GM18499 (cell line): ENCODE measurements around the gene AR.

Source experiments
- ATAC-seq: cut with Tn5 transposase; IDR thresholded peaks from one replicate; pipeline ENCODE4 v1.9.1; 2021; ENCODE audit warnings: moderate number of reproducible peaks; ENCODE audit not compliant: insufficient read depth, unreplicated experiment

The AR gene, protein sequence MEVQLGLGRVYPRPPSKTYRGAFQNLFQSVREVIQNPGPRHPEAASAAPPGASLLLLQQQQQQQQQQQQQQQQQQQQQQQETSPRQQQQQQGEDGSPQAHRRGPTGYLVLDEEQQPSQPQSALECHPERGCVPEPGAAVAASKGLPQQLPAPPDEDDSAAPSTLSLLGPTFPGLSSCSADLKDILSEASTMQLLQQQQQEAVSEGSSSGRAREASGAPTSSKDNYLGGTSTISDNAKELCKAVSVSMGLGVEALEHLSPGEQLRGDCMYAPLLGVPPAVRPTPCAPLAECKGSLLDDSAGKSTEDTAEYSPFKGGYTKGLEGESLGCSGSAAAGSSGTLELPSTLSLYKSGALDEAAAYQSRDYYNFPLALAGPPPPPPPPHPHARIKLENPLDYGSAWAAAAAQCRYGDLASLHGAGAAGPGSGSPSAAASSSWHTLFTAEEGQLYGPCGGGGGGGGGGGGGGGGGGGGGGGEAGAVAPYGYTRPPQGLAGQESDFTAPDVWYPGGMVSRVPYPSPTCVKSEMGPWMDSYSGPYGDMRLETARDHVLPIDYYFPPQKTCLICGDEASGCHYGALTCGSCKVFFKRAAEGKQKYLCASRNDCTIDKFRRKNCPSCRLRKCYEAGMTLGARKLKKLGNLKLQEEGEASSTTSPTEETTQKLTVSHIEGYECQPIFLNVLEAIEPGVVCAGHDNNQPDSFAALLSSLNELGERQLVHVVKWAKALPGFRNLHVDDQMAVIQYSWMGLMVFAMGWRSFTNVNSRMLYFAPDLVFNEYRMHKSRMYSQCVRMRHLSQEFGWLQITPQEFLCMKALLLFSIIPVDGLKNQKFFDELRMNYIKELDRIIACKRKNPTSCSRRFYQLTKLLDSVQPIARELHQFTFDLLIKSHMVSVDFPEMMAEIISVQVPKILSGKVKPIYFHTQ

GRCh38 chrX:67543818-67544217 is at the start of gene AR:
TSS of gene AR (plus strand) at chrX:67544021. CDS start at chrX:67545147, 1,126 bp downstream.
- ATAC-seq = no peak

GRCh38 chrX:67500617-67501016 is 43.2 kb upstream of the AR start:
- no peak for ATAC-seq

GRCh38 chrX:67503004-67503403 is 40.8 kb upstream of the AR start:
- no peak for ATAC-seq

DNA sequence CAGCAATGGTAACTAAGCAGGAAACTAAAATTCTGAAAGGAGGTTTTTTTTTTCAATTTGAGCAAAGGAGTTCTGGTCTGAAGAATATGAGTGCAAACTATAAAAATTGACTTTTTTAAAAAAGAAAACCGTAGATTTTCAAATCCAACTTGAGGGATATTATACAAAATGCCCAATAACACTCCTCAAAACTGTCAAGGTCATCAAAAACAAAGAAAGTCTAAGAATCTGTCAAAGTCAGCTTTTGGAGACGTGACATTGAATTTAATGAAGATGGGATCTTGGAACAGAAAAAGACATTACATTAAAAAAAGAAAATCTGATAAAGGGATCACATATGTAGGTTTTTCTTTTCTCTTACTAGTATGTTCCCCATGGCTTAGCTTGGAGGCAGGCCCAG is 40.4 kb upstream of the AR start:
- no peak for ATAC-seq

- ATAC-seq = no peak
Observed at GRCh38 chrX:67520671-67521070, 23.1 kb upstream of the AR start.

DNA sequence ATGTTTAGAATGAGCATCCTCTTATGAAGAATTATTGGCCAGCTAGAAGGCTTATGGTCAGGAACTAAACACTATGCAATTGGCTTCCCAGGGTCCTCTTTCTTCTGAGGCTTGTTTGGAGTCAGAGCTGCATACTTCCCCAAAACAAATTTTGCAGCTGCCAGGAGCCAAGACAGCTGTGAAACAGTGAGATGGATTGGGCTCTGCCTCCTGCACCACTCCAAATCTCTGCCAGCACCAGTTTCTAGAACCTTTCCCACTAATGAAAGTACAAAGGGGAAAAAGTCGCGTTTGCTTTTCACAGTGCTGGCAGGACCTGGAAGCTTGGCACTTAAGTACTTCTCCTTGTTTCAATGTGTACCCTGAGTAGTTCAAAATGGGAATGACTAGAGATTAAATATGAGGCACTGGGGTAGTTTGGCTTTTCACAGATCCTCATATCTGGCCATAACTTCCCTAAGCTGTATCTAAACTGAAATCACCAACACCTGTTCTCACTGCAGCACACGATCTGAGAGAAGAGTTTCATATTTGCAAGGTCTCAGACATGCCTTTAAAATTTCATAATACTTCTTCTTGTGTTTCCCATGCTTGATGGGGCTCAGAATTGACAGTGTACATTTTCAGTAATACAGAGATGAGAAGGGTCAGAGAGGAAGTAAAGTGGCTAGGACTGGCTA is 20.7 kb upstream of the AR start:
- no peak for ATAC-seq

DNA sequence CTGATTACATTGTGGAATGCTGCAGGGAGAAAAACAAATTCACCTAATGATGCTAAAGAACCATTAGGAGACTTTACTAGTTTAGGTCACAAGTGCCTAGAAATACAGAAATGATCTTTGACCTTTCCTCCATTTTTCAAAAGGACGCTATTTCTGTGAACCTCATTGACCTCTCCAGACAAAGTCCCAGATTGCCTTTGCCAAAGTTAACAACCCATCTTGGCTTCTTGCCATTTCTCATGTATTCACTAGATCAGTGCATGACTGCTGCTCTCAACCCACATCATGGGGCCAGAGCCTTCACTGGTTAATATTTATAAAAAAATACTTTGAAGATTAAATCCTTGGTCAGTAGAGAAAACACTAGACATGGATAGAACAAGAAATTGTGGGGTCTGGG is 19.9 kb upstream of the AR start:
- no peak for ATAC-seq

GRCh38 chrX:67524428-67524827 is 19.4 kb upstream of the AR start:
- ATAC-seq = no peak

GRCh38 chrX:67524950-67525691 is 18.7 kb upstream of the AR start:
- no peak for ATAC-seq

DNA sequence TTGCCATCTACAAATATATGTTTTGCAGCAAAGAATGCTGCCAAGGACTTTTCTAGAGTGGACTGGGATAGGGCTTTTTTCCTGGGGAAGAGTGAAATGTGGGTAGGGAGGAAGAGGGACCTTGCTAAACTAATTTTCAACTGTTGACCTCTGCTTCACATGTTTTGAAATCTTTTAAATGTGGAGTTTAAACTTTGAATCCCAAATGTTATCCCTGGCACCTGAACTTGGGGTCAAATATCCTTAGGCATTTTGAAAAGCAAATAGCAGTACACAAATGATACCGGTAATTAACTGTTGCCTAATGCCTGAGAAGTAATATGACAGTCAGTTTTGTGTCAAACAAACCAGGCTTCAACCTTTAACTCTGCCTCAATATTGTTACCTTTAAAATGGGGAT is 7.3 kb upstream of the AR start:
- no peak for ATAC-seq

- no peak for ATAC-seq
Observed at GRCh38 chrX:67538383-67538782, 5.4 kb upstream of the AR start.

- ATAC-seq = no peak
Observed at GRCh38 chrX:67544281-67545035, 637 bp downstream of the AR start.

DNA sequence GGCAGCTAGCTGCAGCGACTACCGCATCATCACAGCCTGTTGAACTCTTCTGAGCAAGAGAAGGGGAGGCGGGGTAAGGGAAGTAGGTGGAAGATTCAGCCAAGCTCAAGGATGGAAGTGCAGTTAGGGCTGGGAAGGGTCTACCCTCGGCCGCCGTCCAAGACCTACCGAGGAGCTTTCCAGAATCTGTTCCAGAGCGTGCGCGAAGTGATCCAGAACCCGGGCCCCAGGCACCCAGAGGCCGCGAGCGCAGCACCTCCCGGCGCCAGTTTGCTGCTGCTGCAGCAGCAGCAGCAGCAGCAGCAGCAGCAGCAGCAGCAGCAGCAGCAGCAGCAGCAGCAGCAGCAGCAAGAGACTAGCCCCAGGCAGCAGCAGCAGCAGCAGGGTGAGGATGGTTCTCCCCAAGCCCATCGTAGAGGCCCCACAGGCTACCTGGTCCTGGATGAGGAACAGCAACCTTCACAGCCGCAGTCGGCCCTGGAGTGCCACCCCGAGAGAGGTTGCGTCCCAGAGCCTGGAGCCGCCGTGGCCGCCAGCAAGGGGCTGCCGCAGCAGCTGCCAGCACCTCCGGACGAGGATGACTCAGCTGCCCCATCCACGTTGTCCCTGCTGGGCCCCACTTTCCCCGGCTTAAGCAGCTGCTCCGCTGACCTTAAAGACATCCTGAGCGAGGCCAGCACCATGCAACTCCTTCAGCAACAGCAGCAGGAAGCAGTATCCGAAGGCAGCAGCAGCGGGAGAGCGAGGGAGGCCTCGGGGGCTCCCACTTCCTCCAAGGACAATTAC is 1.4 kb downstream of the AR start:
- ATAC-seq = no peak

GRCh38 chrX:67545893-67546495 is 2.2 kb downstream of the AR start:
- ATAC-seq = no peak

DNA sequence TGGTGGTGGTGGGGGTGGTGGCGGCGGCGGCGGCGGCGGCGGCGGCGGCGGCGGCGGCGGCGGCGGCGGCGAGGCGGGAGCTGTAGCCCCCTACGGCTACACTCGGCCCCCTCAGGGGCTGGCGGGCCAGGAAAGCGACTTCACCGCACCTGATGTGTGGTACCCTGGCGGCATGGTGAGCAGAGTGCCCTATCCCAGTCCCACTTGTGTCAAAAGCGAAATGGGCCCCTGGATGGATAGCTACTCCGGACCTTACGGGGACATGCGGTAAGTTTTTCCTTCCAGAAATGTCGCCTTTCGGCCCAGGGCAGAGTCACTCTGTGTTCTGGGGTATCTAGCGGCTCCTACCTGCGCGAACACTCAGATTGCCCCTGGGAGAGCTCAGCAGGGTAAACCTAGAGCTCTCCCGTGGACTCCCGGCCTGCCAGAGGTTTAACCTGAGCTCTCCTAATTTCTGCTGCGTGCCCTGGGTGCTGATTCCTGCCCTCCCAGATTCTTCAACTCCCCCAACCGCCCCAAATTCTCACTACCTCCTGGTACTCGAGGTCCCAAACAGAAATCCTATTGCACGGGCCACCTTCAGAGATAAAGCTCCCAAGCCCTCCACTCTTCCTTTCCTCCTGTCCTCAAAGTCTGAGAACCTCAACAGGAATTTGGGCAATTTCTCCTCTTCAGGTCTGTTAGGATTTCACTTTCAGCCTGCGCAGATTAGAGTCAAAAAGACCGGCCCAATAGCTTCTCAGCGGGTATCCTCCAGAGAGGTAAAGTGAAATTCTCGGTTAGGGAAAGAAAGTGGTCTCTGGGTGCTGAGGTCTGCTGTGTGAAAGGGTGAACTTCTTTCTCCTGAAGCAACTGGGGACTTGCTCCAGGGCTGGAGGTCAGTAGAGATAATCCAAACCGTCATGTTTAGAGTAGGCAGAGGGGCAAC is 2.9 kb downstream of the AR start:
- no peak for ATAC-seq

DNA sequence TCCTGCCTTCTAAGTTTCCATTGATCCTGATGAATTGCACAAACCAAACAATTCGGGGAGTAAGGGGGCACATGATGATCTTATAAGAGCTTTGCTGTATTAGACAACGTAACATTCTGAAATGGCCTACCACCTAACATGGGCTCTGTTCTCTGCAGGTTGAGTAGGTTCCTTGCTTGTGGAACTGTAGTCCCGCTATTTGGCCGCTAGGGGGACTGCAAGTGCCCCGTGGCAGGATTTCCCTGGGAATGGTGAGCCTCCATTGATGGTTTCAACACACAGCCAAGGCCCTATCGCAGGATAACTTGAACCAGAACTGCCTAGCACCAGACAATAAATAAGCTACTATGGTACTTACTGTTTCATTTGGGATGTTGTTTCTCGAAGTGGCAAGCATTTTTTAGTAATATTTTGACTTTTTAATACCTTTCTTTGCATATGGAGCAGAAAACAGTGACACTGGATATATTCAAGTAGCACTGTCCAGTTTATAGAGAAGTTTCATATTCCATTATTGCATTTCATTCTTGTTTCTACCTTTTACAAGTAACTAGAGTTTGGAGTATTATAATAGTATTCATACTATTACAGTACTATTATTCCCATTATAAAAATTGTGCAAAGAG is 11.9 kb downstream of the AR start:
- ATAC-seq = no peak

GRCh38 chrX:67558267-67558666 is 14.4 kb downstream of the AR start:
- ATAC-seq = no peak
